Epithelial cell of proximal tubule (primary cell): ENCODE measurements around the gene ZFYVE28. TPM values are rescaled to one million over a fixed set of nuclear protein-coding genes. Genes with fewer than 3 reads are reported as not detected.
A peak's percentile ranks its signal among the peaks of the same experiment; 100 is the strongest.

Experiments
- DNase-seq: peaks from one replicate; pipeline ENCODE4 v3.0.0-alpha.2; 2011; ENCODE audit warnings: low read depth
- H3K4me3 ChIP-seq: 2 replicates; pipeline ENCODE4 v1.5.1; 2011; ENCODE audit warnings: low read depth, mild to moderate bottlenecking, low read length
- CTCF ChIP-seq: conservative IDR thresholded peaks from 2 replicates; pipeline ENCODE4 v1.5.1; 2012; ENCODE audit warnings: low read depth, mild to moderate bottlenecking, low read length
- total RNA-seq: library from RNA; depleted of rRNA; stranded (reverse); fragments of >200 nt; gene quantifications from 2 replicates; pipeline ENCODE4 v1.2.3, GENCODE V29; 2015

ZFYVE28 gene
- total RNA-seq, 1 donor from 2014 or later: 0.58 TPM

- DNase-seq: no peak
- no peak for TF ChIP-seq CTCF
- no peak overlapping the region for H3K4me3 ChIP-seq
These were observed 47.7 kb downstream of the ZFYVE28 start for GRCh38 chr4:2370597-2371320.

DNA sequence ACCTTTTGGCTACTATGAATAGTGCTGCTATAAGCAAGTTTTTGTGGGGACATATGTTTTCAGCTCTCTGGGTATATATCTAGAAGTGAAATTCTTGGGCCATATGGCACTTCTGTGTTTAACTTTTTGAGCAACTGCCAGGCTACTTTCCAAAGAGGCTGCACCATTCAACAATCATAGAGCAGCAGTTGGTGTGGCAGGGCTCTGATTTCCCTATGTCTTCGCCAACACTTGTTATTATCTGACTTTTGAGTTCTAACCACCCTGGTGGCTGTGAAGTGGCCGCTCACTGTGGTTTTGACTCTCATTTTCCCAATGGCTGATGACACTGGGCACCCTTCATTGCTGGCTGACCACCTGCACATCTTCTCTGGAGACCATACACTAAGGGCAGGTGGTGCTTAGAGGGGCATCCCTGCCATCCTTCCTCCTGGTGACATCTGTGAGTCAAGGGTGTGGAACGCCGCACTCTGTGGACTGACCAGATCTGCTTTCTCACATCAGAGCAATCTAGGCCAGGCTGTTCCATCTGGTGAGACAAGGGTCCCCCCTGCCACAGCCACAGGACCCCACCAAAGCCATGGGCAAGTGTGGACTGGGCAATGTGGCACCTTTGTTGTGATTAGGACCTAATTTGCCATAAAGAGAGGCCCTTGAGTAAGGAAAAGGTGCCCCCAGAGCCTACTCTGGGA, 49.6 kb downstream of the ZFYVE28 start:
- no peak for DNase-seq
- no peak for TF ChIP-seq CTCF

DNA sequence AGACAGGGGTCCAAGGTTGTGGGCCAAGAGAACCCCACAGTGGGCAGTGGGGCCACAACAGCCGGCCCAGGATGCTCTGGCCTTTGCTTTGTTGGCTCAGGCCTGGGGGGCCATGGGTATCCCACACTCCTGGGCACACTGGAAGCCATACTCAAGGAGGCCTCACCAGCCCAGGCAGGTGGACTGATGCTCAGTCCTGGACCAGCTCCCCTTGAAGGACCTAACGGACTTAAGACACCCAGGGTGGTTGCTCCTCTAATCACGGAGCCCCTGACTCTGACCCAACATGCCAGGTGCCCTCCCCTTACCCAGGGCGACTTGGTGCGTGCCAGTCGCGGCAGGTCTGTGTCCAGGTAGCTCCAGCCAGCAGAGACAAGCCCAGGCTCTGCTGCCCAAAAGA, 50.8 kb downstream of the ZFYVE28 start:
- no peak for DNase-seq
- no peak for TF ChIP-seq CTCF

More for the DNA sequence above, 49.6 kb downstream of the ZFYVE28 start:
- H3K4me3 ChIP-seq: no peak overlapping the region

GRCh38 chr4:2366252-2367192, 51.9 kb downstream of the ZFYVE28 start:
- TF ChIP-seq CTCF: no peak
- no peak overlapping the region for H3K4me3 ChIP-seq
- DNase-seq: no peak

More for the DNA sequence above, 50.8 kb downstream of the ZFYVE28 start:
- no peak overlapping the region for H3K4me3 ChIP-seq

DNA sequence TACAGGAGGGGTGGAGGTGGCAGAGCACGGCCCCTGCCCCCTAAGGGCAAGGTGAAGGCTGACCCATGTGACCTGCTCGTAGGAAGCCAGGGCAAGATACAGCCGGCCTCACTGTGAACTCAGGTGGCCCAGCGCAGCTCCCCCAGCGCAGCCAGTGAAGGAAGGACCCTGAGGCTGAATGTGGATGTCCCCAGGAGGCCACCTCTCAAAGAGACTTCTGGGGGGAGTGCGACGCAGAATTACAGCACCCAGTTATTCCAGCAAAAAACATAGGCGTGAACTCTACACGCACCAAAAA, 52.6 kb downstream of the ZFYVE28 start:
- no peak for DNase-seq
- TF ChIP-seq CTCF: no peak
- H3K4me3 ChIP-seq: no peak overlapping the region

DNA sequence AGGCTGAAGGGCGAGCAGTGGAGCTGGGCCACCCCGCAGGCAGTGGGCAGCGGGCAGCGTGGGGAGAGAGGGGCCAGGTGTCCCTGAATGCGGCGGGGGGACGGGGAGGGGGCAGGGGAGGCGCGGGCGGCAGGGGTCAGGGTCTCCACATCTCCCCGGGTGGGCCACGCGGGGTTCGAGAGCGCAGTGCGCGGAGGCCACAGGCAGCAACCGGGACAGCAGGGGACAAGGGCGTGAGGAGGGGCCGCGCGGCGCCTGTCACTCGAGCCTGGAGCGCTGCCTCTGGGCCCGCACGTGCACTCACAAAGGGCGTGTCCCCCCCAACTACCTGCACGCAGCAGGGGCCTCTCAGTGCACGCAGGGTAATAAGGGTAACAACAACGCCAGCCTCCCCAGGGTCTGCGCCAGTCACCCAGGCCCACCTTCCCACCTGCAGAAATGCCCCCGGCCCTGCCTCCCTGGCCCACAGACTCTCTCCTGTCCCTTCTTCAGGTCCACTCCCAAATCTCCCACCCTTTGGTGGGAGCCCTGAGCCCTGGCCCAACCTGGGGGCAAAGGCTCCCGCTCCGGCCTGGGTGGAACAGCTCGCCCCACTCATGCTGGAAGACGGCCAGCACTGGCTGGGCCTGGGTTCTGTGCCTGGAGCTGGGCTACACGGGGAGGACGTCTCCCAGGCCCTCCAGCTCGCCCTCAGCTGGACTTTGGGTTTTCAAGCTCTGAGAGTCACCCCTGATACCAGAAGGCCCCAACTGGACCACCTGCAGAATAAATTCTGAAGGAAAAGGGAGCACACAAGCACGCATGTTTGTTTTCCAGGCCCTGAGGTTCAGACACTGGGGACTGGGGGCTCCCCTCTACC, 53.2 kb downstream of the ZFYVE28 start:
- TF ChIP-seq CTCF: no peak
- peak overlapping the region; percentile 59 for H3K4me3 ChIP-seq
- DNase-seq: no peak
